Heart right ventricle (tissue), 16 donors: Measurements from ENCODE around the gene OAF. TPM values are rescaled to one million over a fixed set of nuclear protein-coding genes. Genes with fewer than 3 reads are reported as not detected.
"Not testable (repeated sequence)": the region's sequence is repeated elsewhere in the genome, so short reads cannot be mapped to it uniquely, and the experiment has no call there.

Experiments
- ATAC-seq, 8 donors: fragments of 200-7000 bp; cut with Tn5 transposase; one replicate each; pipeline ENCODE4 v1.9.1; 2020; ENCODE audit warnings: mild to moderate bottlenecking in 8 of 8, moderate library complexity in 8 of 8, moderate number of reproducible peaks in 1 of 8
- DNase-seq, 2 donors: peaks; one replicate each; pipeline ENCODE4 v3.0.0-alpha.2; 2020
- H3K27ac ChIP-seq, 10 donors: fragments of 200-600 bp; sonication (generic) in 2 of 10; one replicate each; pipeline versions ENCODE4 v1.5.0 to v1.8.0; 2020 to 2022; ENCODE audit warnings: mild to moderate bottlenecking in 3 of 10
- H3K27me3 ChIP-seq, 7 donors: fragments of 200-600 bp; one replicate each; pipeline ENCODE4 v1.8.0; 2021 to 2022; ENCODE audit warnings: mild to moderate bottlenecking in 2 of 7
- H3K36me3 ChIP-seq, 9 donors: fragments of 200-600 bp; sonication (generic) in 1 of 9; one replicate each; pipeline versions ENCODE4 v1.5.0 to v1.8.0; 2020 to 2022; ENCODE audit warnings: mild to moderate bottlenecking in 2 of 9
- H3K4me1 ChIP-seq, 9 donors: fragments of 200-600 bp; sonication (generic) in 1 of 9; one replicate each; pipeline versions ENCODE4 v1.5.0 to v1.8.0; 2020 to 2022; ENCODE audit warnings: mild to moderate bottlenecking in 4 of 9
- H3K4me3 ChIP-seq, 10 donors: fragments of 200-600 bp; sonication (generic) in 2 of 10; one replicate each; pipeline versions ENCODE4 v1.5.0 to v1.8.0; 2020 to 2022; ENCODE audit warnings: mild to moderate bottlenecking in 7 of 10, moderate library complexity in 2 of 10
- H3K9me3 ChIP-seq, 11 donors: fragments of 200-600 bp in 10 of 11; sonication (generic) in 2 of 11; one replicate each; pipeline versions ENCODE4 v1.5.0 to v1.8.0; 2013 to 2022; ENCODE audit warnings: mild to moderate bottlenecking in 2 of 11, control low read depth in 1 of 11, moderate library complexity in 1 of 11
- WGBS, 2 donors: extraction: QIAGEN DNeasy Blood & Tissue Kit; methylation state at CpG; one replicate each; pipeline ENCODE4 v1.1.7; 2013; ENCODE audit warnings: inconsistent platforms in 1 of 2; 5-methylcytosine and 5-hydroxymethylcytosine counted together
- intact Hi-C, 10 donors: fragments of 100-400 bp; cut with DNase I; formaldehyde crosslinking; loops; one replicate each; pipeline versions ENCODE4 v1.11.1 to v1.14.2; 2022
- polyA plus RNA-seq, 2 donors: library from polyadenylated mRNA; stranded (reverse); fragments of 200-250 nt; gene quantifications; one replicate each; pipeline ENCODE4 v1.2.3, GENCODE V29; 2013
- total RNA-seq, 10 donors: library from RNA; stranded (reverse); fragmentation: NEBNext Ultra II Directional in 3 of 10; extraction: Animal tissue kit (Norgen Biotek cat#: 25700) in 3 of 10; gene quantifications; one replicate each; pipeline versions ENCODE4 v1.2.1 to v1.2.4, GENCODE V29; 2021 to 2023
- TF ChIP-seq, protein P1 (sequence below), 9 donors: fragments of 200-600 bp; sonication (generic) in 2 of 9; IDR thresholded peaks; one replicate each; pipeline versions ENCODE4 v1.5.0 to v1.8.0; 2021 to 2022; ENCODE audit warnings: antibody characterized with exemption in 9 of 9, mild to moderate bottlenecking in 5 of 9, moderate library complexity in 1 of 9
- donor health status: Arrhythmogenic right ventricular cardiomyopathy.
- donor health status: ischemic (EF 13 %, LVEDD 7.1; RV severe dilation, severe dysfunction).
- donor health status: healthy with polysubstance abuse.
- donor health status: DM: no; HTN: yes; CAD: no.
- donor health status: DM: no; HTN: no; CAD: no.
- donor health status: ischemic (EF 25% LVEDD 6.9; RV normal size, moderate dysfunction).
- donor health status: ischemic (EF 25% LVEDD 5.7; RV mildly dilated, moderate dysfunction).
- donor health status: healthy.
- donor health status: DM: yes; HTN: yes; CAD: no.
- donor health status: Ischemic cardiomyopathy.
- donor health status: ischemic (EF 35%, LVEDD 5.7; RV mildly dilated, moderate dysfunction).
- donor health status: nonischemic (EF 11% LVEDD 7.7; RV severe dilation, severe dysfunction).
- donor health status: DM: yes; HTN: yes; CAD: no.
- donor health status: PGD.
- donor health status: ischemic (EF 29% LVEDD 5.4; RV normal size, mild dysfunction).
- donor health status: nonischemic (EF 23%, LVEDD 6.1; RV moderate dilation, normal function).

Gene OAF
- total and polyA plus RNA-seq, 12 donors: 8.4 to 41.6 (median 15.3) TPM

DNA sequence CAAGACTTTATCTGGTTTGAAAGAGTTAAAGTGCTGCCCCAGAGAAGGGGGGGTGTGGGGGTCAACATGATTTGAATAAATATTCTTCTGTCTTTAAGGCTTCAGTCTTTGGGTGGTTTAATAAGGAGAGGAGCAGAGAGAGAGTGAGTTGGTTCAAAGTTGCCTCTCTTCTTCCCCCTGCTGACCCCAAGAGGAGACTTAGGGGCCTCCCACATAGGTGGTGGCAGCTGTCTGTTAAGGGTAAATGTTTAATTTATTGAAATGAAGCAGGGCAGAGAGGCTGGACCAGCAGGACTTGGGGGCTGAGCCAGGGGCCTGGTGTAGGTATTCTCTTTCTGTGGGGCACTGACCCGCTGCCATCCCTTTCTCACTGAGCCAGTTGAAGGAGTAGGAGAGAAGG, 34.6 kb downstream of the OAF start:
- H3K36me3 ChIP-seq: no peaks in the 10 kb centered on the region
- H3K4me1 ChIP-seq: peaks cover 0 to 13% (median 0%) of the 10 kb centered on the region in 9 donors
- TF ChIP-seq, protein P1, sequence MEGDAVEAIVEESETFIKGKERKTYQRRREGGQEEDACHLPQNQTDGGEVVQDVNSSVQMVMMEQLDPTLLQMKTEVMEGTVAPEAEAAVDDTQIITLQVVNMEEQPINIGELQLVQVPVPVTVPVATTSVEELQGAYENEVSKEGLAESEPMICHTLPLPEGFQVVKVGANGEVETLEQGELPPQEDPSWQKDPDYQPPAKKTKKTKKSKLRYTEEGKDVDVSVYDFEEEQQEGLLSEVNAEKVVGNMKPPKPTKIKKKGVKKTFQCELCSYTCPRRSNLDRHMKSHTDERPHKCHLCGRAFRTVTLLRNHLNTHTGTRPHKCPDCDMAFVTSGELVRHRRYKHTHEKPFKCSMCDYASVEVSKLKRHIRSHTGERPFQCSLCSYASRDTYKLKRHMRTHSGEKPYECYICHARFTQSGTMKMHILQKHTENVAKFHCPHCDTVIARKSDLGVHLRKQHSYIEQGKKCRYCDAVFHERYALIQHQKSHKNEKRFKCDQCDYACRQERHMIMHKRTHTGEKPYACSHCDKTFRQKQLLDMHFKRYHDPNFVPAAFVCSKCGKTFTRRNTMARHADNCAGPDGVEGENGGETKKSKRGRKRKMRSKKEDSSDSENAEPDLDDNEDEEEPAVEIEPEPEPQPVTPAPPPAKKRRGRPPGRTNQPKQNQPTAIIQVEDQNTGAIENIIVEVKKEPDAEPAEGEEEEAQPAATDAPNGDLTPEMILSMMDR (IDR thresholded peaks at IDR 0.05): no peak
- no peaks in the 10 kb centered on the region for H3K9me3 ChIP-seq
- H3K27me3 ChIP-seq: peaks cover 2 to 89% (median 74%) of the 10 kb centered on the region in 7 donors
- DNase-seq: no peak
- no peak overlapping the region for H3K4me3 ChIP-seq
- intact Hi-C loops: no loop called here
- ATAC-seq: no peak
- no peak overlapping the region for H3K27ac ChIP-seq
- WGBS, 2 donors: 85 to 95% methylated on average over 1 of the region's 1 CpG

DNA sequence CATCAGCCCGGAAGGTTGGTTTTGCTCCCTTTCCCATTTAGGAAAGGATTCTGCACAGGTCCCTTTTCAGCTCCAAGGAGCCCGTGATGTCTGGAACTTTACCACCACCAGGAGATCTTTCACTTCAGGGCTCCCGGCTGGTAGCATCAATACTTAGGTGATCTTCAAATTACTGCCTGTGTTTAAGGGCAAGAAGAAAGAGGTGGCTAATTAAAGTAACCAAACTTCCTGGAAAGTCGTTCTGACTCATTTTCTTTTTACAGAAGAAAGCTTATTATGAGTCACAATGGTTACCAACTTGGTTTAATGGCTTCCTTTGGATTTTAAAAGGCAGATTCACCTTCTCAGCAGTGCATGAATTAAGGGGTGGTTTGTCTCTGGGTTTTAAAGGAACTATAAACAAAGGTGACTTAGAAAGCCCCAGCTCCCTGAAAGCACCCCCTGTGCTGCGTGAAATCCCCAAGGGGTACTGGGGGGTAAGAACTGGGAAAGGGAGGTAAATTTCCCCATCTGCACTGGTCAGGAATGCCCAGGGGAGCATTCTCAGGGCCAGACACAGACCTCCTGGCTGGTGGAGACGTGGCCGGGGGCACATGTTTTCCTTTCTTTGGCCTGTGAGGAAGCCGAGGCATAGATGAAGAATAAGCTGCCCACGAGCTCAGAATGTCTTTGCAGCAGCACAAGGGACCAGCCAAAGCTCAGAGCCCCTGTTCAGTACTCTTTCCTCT, 37.9 kb downstream of the OAF start:
- intact Hi-C loops: no loop called here
- DNase-seq (no peak), ATAC-seq (no peak)
- Histone ChIP-seq H3K27me3 (peaks cover 0 to 72% (median 65%) of the 10 kb centered on the region in 7 donors), H3K4me3 (no peak overlapping the region), H3K36me3 (no peaks in the 10 kb centered on the region), H3K4me1 (peaks cover 0 to 13% (median 0%) of the 10 kb centered on the region in 9 donors), H3K9me3 (no peaks in the 10 kb centered on the region), H3K27ac (no peak overlapping the region)
- TF ChIP-seq, protein P1 (IDR thresholded peaks at IDR 0.05): no peak
- 67 to 77% methylated on average over 9 of the region's 9 CpGs for WGBS, 2 donors

DNA sequence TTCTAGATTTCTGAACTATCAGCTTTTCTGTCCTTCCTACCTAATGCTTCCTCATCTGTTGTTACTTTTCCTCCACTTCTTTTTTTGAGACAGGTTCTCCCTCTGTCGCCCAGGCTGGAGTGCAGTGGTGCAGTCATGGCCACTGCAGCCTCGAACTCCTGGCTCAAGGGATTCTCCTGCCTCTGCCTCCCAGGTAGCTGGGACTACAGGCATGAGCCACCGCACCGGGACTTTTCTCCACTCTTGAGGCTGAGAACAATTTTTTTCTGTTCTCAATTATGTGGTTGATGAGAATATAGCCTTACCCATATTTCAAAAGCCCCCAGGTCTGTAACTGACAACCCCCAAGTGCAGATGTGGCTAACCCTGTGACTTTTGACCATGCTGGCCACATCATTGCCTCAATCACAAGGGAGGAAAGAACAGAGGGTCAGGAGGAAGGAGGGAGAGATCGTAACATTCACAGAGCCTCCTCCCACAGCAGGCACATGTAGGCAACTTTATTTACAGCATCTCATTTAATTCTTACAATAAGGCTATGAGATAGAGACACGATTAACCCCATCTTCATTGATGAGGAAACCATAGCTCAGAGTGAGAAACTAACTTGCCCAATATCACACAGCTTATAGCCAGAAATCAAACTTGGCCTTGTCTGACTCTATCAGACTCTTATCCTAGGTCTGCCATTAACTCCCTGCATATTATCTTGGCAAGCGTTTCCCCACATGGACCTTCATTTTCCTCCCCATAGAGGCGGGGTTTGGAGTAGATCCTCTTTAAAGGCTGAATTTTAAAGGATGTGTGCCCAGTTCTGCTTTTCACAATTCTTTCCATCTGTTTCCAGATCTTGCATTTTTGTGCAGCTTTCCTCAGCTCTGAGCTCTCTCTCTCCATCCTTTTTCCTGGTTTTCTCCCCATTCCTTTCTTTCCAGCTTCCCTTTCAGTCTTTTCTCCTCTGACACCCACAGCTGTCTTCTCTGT, 38.7 kb downstream of the OAF start:
- ATAC-seq (no peak), DNase-seq (no peak)
- intact Hi-C loops: no loop called here
- Histone ChIP-seq H3K27me3 (peaks cover 0 to 74% (median 67%) of the 10 kb centered on the region in 7 donors), H3K4me1 (peaks cover 0 to 13% (median 0%) of the 10 kb centered on the region in 9 donors), H3K27ac (no peak overlapping the region), H3K9me3 (no peaks in the 10 kb centered on the region), H3K36me3 (no peaks in the 10 kb centered on the region), H3K4me3 (no peak overlapping the region)
- WGBS, 2 donors: 77 to 83% methylated on average over 8 of the region's 8 CpGs
- TF ChIP-seq, protein P1 (IDR thresholded peaks at IDR 0.05): no peak

DNA sequence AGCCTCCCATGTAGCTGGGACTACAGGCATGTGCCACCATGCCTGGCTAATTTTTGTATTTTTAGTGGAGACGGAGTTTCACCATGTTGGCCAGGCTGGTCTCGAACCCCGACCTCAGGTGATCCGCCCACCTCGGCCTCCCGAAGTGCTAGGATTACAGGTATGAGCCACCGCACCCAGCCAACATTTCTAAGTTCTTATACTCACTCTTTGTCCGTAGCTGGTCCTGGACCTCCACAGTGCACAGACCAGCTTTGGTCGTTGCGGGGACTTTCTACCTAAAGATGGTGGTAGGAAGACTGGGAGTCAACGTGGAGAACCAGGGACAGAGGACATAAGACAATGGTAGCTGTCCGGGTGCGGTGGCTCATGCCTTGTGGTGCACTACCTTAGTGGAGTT, 42.5 kb downstream of the OAF start:
- Histone ChIP-seq H3K27me3 (peaks cover 0 to 90% (median 73%) of the 10 kb centered on the region in 7 donors), H3K4me1 (peaks cover 0 to 16% (median 9%) of the 10 kb centered on the region in 9 donors)
- H3K4me3 ChIP-seq, H3K27ac ChIP-seq, H3K9me3 ChIP-seq, DNase-seq, ATAC-seq, intact Hi-C loops, H3K36me3 ChIP-seq: not testable (repeated sequence)
- WGBS, 2 donors: 92 to 94% methylated on average over 13 of the region's 13 CpGs
